Gastroesophageal sphincter (tissue), 3 donors: Measurements from ENCODE around the gene SNTG2.

Source experiments
- CTCF ChIP-seq, 4 experiments: fragments of 200-600 bp in 2 of 4; fragments of 450-650 bp in 2 of 4; sonication (generic) in 1 of 4; IDR thresholded peaks; one replicate each; pipeline ENCODE4 v1.5.1; 2017 to 2019; ENCODE audit warnings: antibody characterized with exemption in 4 of 4, mild to moderate bottlenecking in 2 of 4, moderate library complexity in 2 of 4
- EP300 ChIP-seq: sonication (generic); formaldehyde crosslinking; IDR thresholded peaks from one replicate; pipeline ENCODE4 v1.6.1; 2017; ENCODE audit warnings: antibody characterized with exemption, mild to moderate bottlenecking
- POLR2A ChIP-seq, 2 donors: fragments of 450-650 bp; IDR thresholded peaks; one replicate each; pipeline ENCODE4 v1.6.1; 2017; ENCODE audit warnings: antibody characterized with exemption in 2 of 2, mild to moderate bottlenecking in 2 of 2, moderate library complexity in 1 of 2
- POLR2AphosphoS5 ChIP-seq: sonication (generic); formaldehyde crosslinking; IDR thresholded peaks from one replicate; pipeline ENCODE4 v1.6.1; 2017; ENCODE audit warnings: antibody characterized with exemption

GRCh38 chr2:1400943-1401735, 450.5 kb downstream of the SNTG2 start:
- TF ChIP-seq POLR2A (IDR thresholded peaks at IDR 0.05): no peak
- TF ChIP-seq CTCF (IDR thresholded peaks at IDR 0.05): no peak
- TF ChIP-seq POLR2AphosphoS5: no peak
- no peak for TF ChIP-seq EP300
